ENCODE results near the gene TFG.

Gene TFG

DNA sequence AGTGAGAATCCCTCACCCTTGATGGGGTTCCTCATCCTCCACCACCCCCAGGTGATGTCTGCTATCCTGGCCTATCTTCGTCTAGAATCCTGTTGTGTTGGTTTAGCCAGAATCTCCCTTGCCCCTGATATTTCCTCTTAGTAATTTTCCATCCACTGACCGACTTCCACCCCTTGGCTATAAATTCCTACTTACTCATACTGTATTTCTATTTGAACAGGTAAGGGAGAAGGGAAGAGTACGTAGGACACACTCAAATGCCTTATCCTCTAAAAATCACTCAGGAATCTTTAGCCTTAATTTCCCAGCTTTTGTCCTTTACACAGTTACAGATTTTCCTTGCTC is 678 bp upstream of the TFG start:
- no peak for DNase-seq

GRCh38 chr3:100709842-100710260 is 557 bp downstream of the TFG start:
- peak; percentile 21 for DNase-seq

GRCh38 chr3:100710261-100710968 is 1.1 kb downstream of the TFG start:
- peak; percentile 73 for DNase-seq

GRCh38 chr3:100715176-100715575 is 5.9 kb downstream of the TFG start:
- no peak for DNase-seq

GRCh38 chr3:100717063-100717462 is 7.8 kb downstream of the TFG start:
- DNase-seq: no peak

DNA sequence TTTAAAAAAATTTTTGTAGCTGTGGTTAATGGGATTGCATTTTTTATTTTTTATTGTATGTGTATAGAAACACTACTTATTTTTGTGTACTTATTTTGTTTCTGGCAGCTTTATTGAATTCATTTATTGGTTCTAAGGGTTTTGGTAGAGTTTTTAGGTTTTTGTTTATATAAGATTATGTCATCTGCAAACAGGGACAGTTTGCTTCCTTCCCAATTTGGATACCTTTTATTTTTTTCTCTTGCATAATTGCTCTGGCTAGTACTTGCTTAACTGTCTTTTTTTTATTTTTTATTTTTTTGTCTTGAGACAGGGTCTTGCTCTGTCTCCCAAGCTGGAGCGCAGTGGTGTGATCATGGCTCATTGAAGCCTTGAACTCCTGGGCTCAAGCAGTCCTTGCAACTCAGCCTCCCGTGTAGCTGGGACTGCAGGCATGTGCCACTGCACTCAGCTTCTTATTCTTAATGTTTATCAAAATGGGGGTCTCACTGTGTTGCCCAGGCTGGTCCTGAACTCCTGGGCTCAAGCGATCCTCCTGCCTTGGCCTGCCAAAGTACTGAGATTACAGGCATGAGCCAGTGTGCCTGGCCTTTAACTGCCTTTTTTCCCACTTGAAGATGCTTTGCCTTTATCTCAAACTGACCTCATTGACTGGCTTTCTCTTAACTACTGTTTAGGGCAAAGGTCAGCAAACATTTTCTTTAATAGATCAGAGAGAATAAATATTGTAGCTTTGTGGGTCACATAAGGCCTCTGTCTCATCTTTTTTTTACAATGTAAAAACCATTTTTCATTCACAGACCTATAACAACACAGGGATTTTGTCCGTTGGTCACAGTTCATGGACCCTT is 8.6 kb downstream of the TFG start:
- no peak for DNase-seq

DNA sequence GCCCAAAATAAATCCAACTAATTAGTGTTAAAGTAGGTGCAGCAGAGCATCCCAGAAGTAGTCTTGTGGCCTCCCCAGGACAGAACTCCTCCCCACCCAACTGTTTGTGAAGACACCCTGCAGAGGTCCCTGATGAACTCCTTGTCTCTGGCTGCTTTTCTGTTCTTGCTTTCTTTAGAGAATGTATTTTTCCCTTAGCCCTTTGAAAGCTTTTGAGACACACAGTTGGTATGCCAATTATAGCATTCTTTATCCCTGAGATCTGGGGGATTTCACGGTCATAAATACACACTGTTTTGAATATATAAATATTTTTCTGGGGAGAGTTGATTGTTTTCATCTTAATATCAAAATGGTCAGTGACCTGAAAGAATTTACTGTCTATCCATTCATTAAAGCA is 9.8 kb downstream of the TFG start:
- DNase-seq: no peak

GRCh38 chr3:100720426-100720825 is 11.1 kb downstream of the TFG start:
- DNase-seq: no peak

- no peak for DNase-seq
Observed at GRCh38 chr3:100725935-100726513, 16.7 kb downstream of the TFG start.

DNA sequence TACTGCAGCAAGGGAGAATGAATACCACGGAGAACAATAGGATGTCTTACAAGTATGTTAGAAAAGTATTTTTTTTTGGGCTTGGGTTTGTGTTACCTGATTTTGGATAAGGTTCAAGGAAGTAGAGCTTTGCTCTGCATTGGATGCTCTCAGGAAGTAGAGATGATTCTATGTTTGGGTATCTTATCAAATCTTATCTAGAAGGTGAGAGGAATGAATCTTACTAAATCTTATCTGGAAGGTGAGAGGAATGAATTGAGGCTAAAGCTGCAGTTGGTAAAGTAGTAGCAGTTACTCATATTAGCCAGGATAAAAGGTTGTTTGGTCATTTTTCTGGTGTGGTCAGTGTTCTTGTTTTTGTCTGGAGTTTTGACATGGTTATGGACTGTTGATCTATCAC is 17.4 kb downstream of the TFG start:
- no peak for DNase-seq

DNA sequence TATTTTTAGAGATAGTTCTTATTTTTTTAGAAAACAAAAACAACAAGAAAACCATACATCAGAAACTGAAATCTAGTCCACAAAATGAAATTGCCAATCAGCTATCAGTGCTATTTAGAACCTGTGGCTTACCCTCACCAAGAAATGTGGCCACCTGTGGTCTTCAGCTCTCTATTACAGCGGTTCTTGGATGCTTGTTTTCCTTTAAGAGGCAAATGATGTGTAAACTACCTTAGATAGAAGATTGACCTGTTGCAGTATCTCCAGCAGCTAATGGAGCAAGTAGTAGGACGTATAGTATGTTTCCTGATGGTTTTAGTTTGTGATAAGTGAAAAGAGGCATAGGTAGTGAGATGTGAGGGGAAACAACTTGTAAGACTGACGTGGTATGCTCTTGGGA is 21.2 kb downstream of the TFG start:
- DNase-seq: no peak

GRCh38 chr3:100732435-100732834 is 23.1 kb downstream of the TFG start:
- no peak for DNase-seq

DNA sequence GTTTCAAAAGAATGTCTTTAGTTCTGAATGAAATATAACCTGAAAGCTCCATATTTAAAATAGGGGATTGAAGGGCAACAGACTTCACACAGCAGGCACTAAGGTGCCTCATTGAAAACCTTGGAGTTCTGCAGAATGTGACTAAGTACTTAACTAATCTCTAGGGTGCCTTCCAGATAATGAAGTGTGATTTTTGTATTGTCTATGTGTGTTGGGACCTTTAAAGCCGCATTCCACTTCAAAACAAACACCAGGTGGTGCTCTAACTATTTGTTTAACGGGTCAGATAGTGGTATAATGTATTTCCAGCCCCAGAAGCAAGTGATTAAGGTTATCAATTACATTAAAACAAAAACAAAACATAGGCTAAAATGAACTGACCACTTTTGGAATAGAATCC is 28.0 kb downstream of the TFG start:
- peak; percentile 41 for DNase-seq

GRCh38 chr3:100740207-100740606 is 30.9 kb downstream of the TFG start:
- no peak for DNase-seq

- DNase-seq: no peak
Observed at GRCh38 chr3:100743535-100743934, 34.2 kb downstream of the TFG start.

DNA sequence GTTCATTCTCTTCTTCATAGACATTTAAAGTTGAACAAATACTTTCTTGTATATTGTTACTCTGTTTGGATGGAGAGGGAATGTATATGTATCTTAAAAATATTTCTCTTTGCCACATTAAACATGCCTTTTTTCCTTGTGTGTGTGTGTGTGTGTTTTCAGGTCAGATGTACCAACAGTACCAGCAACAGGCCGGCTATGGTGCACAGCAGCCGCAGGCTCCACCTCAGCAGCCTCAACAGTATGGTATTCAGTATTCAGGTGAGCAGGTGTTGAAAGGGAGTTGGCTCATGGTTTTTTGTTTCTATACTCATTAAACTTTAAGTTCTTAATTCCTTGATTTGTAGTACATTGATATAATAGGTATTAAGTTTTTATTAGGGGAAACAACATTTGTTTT is 35.4 kb downstream of the TFG start:
- DNase-seq: no peak

- DNase-seq: no peak
Observed at GRCh38 chr3:100745617-100746016, 36.3 kb downstream of the TFG start.

DNA sequence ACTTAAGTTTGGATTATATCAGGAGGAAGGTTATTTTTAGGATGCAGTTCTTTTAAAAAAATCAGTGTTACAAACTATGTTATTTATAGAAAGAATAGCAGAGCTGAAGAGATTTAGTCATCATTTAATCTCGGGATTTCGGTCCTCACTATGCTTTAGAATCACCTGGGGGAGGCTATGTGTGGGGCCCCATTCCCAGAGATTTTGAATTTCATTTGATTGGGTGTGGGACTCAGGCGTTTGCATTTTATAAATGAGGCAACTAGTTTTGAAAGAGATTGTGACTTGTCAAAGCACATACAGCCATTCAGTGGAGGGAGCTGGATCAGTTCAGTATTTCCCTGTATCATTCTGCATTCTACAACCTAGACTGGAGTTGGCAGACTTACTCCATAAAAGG is 36.8 kb downstream of the TFG start:
- DNase-seq: no peak

GRCh38 chr3:100748220-100748619 is 38.9 kb downstream of the TFG start:
- no peak for DNase-seq

GRCh38 chr3:100748967-100749366 is 39.7 kb downstream of the TFG start:
- DNase-seq: no peak

DNA sequence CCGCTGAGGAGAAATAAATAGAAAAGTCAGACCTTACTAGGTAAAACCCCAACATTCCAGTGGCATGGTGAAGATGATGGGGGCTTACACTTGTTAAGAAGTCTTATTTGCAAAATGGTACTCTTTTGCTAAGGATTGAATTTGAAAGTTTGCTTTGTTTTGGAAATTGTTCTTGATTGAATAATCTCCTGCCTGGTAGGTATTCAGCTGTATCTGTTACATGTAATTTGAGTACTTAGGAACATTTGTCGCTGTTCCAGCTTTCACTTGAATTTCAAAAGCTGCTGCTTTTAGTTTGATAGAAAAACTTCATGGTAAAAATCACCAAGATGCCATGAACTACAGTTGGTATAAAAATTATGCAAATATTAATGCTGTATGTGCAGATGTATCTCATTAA is 44.6 kb downstream of the TFG start:
- no peak for DNase-seq

DNA sequence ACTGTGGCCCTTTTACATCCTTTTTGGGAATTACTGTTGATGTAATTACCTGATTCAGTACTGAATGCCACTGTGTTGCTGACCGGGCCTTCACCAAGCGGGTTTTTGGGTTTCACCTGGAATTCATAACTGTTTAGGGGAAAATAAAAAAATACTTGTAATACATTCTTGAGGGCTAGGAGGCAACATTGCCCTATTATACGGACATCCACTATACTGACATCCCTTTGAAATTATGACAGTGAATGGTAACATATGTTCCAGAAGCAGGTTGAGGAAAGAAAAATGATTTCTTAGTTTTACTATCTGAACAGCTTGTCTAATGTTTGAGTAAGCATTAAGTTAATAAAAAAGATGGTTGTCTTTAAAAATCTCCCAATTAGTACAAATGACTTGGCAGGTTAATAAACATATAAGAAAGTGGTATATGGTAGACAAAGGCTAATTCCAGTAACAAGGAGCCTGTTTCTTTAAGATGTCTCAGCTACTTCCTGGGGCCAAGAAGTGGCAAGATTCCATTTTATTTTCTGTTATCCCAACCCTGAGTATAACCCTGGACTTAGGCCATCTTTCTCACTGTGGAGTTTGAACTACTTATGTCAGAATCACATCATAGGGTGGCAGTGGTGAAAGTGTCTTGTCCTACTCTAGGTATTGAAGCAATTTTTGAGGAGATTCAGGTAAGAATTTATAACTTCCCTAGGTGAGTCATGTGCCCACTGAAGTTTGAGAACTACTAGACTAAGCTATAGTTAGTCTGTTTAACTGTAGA is 45.5 kb downstream of the TFG start:
- DNase-seq: peak; percentile 25

- peak; percentile 34 for DNase-seq
Observed at GRCh38 chr3:100756441-100756840, 47.1 kb downstream of the TFG start.
